ENCODE measurements around the gene HTRA3.
A peak's percentile ranks its signal among the peaks of the same experiment; 100 is the strongest.

Gene HTRA3

DNA sequence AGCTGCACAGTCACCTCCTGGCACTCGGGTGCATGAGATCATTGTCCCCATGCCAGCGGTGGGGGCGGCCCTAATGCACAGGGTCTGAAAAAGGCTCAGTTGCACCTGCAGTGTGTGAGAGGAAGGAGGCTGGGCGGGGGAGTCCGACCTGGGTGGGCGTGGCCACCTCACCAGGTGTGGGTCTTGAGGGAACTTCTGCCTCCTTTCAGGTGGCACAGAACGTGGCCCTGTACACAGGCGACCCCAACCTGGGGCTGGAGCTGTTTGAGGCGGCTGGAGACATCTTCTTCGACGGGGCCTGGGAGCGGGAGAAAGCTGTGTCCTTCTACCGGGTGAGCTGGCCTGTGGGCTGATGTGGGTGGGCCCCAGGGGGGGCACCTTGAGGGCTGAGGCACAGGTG, 34.3 kb upstream of the HTRA3 start:
- no peak for DNase-seq

DNA sequence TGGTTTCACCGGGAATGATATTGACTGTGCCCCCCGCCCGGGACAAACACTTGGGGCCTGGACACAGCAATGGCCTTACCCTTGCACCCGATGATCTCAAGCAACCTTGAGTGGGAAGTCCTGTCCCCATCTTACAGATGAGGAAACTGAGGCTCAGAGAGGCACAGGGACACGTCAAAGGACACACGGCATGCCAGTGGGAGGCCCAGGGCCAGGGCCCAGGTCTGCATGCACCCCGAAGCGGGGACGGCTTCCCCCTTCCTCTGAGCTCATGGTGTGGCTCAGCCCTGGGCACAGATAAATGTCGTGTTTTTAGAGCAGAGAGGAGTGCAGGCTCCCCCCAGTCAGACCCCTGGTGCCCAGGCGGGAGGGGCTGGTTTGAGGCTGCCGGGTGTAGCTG, 33.9 kb upstream of the HTRA3 start:
- DNase-seq: no peak

DNA sequence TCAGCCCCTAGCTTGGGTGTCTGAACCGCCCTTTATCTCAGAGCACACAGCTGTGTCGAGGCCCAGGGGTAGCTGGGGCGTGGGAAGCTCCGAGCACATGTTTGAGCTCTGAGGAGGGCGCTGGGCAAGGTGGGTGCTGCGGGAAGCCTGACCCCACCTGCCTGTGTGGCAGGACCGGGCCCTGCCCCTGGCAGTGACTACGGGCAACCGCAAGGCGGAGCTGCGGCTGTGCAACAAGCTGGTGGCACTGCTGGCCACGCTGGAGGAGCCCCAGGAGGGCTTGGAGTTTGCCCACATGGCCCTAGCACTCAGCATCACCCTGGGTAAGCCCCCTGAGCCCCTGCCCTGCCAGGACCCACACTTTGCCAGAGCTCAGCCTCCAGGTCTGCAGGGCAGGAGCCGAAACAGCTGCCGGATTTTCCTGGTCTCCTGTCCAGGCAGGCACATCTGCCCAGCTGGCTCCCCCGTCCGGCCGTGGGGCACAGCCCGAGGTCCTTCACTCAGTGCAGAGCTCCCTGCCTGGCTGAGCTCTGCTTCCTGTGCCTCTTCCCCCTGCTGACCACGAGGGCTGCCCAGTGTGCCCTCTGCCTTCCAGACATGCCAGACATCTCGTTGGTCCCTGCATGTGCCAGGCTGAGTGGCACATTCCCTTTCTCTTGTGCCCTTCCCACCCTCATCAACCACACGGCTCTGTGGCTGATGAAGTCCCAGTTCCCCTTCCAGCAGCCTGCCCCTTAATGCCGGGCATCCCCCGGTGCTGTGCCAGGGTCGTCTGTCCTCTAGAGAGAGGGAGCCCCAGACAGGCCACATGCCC, 33.2 kb upstream of the HTRA3 start:
- DNase-seq: no peak

DNA sequence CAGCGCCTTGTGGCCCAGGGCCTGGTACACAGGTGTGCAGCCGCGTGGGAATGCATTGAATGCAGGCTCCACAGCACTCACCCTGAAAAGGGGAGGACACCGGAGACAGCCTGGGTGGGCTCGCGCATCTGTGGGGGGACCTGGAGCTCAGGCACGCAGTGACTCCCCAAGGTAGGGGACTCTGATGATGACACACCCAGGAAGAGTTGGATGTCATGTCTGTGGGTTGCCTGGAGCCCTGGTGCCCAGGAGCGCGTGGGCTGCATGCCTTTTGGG, 32.7 kb upstream of the HTRA3 start:
- no peak for DNase-seq

DNA sequence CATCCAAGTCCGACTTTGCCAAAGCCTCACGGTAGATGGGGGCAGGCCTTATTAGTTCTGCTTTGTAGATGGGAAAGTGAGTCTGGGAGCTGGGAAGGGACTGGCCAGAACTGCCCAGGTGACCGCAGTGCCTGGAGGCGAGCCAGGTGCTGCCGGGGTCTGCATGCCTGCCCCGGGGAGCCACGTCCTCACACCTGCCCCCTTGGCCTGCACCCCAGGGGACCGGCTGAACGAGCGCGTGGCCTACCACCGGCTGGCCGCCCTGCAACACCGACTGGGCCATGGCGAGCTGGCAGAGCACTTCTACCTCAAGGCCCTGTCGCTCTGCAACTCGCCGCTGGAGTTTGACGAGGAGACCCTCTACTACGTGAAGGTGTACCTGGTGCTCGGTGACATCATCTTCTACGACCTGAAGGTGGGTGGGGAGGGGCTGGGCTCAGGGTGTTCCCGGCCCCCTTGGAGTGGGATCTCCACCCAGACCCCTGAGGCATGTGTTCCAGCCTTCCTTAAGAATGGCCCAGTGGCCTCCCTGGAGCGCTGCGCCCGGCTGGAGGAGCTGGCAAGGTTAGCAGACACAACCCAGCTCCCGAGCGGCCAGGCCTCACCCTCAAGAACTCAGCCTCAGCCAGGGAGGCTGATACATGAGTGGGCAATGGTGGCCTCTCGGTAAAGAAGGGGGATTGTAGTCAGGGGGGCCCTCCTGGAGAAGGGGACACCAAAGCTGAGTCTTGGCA, 32.1 kb upstream of the HTRA3 start:
- no peak for DNase-seq

DNA sequence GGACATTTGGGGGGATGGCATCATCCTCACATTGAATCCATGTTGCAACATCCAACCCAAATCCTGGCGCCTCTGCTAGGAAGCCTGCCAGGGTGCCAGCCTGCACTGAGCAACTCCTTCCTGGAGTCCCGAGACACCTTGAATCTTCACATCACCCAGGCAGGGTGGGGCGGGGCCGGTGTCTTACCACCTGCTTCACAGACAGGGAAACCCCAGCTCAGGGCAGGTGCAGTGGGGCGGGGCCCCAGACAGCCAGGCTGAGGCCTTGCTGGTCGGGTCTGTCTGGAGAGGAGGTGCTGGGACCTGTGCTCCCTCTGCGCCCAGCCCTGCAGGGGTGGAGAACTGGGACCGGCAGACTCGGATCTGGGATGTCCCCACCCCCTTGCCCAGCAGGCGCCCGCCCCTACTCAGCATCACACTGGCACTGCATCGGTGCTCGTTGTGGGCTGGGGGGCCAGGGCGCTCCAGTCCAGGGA, 31.5 kb upstream of the HTRA3 start:
- no peak for DNase-seq

DNA sequence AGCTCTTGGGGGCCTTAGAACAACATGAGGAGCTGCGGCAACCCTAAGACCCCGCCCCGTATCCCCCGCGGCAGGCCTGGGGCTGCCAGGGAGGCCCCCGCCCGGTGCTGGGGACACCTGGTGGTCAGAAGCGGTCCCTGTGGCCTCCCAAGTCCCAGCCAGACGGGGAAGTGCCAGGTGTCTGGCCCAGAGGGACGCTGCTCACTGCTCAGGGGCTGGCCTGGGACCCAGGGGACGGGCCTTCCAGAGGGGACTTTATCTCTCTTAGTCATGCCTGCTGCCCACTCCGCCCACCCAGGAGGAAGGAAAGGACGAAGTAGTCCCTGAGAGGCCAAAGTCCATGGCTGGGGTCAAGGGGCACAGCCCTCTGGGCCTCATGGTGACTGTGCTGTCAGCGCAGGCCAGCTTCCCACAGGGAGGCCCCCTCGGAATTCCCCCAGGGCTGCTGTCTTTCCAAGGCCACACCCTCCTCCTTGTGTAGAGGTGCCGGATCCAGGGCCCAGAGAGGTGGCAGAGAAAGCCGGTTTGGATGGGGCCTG, 31.0 kb upstream of the HTRA3 start:
- DNase-seq: peak; percentile 27 to 69

DNA sequence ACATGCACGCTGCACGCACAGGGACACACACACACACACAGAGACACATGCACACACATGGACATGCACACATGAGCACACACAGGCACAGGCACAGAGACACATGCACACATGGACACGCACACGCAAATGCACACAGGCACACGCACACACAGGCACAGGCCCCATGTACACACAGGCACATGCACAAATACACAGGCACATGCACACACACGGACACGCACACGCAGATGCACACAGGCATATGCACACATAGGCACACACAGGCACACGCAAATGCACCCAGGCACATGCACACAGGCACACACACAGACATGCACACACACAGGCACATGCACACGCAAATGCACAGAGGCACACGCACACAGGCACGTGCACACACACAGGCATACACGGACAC, 30.3 kb upstream of the HTRA3 start:
- no peak for DNase-seq

DNA sequence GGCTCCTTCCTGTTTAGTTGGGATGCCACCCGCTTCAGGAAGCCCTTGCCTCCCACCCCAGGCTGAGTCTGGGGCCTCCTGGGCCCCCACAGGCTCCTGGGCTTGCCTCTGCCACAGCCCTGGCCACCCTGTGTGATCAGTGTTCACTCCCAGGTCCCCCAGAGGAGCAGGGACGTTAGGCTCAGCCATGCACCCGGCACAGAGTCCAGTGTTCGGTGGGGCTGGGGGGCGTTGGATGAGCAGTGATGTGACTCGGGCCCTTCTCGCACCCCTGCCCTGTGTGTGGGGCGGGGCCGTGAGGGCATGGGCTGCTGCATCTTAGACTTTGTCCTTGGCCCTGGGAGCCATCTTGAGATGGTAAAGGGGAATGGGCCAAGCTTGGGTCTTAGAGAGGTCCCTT, 29.9 kb upstream of the HTRA3 start:
- DNase-seq: no peak

DNA sequence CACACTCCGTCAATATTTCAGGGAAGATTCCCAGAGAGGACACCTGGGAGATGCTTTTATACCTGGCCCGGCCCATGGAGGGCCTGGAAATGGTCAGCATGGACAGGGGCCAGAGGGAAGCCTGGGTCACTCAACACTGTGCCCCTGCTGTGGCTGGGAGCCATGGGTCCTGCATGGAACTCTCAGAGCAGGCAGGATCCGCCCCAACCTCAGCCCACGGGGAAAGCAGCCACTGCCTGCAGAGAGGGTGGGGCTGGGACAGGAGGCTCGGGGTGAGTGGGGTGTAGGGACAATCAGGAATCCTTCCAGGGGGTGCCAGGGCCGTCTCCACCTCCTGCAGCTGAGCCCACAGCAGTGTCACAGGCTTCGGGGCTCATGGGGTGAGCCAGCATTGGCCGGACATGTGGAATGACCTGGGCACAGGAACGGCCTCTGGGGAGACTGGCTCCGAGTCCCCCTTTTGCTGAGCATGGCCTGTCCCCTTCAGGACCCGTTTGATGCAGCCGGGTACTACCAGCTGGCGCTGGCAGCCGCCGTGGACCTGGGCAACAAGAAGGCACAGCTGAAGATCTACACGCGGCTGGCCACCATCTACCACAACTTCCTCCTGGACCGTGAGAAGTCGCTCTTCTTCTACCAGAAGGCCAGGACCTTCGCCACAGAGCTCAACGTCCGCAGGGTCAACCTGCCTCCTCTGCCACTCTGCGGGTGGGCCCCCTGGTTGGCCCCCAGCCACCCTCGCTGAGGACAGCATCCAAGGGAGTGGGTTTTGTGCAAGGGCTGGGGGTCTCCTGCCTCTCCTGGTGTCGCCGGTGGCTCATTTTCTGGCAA, 29.1 kb upstream of the HTRA3 start:
- peak; percentile 16 to 51 for DNase-seq

DNA sequence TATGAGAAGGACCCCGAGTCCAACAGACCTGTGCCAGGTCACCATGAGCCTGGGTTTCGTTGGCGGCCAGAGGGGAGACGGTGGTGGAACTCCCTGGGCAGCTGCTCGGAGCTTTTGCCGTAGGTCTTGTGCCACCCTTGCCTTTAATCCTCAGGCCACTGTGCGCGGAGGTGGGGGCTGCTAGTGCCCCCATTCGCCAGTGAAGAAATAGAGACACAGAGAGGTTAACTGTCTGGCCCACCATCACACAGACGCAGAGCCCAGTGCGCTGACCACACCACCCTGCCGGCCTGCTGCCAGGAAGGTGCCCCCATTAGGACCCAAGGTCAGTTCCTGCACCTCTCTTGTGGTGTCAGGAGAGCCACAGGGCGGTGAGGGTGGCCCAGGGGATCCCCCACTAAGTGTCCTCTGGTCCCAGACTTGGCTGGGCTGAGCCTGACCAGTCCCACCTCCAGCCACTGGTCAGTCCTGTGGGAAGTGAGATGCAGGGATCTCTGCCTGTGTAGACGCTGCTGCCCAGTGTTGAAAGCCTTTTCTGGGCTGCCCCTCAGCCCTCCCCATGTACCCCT, 28.3 kb upstream of the HTRA3 start:
- DNase-seq: no peak

DNA sequence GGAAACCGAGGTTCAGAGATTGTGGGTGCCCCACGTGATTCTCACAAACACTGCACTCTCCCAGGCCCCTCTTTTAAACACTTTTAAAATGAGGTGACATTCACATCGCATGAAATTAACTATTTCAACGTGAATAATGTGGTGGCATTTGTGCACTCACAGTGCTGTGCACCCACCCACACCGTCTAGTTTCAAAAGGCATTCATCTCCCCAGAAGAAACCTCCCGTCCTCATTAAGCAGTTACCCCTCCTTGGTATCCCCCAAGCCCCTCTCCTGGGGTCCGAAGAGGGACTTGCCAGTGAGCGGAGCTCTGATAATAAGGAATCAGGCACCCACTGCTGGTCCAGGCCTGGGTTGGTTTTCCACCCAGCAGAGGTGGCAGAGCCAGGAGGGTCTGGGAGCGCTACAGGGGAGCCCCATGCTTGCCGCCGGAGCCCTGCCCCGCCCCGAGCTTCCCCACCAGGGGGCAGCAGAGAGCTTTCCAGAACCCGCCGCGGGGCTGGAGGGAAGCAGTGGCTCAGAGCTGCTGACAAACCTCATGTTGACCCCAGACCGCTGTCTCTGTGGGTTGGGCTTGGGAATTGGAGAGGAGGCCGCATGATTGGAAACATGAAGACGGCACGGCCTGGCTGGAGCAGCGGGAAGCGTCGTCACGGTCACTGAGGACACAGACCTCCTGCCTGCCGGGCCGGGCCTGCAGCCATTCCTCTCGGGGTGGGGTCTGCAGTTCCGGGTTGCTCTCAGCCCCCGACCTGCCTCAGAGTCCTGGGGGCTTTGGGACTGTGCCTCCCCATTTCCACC, 27.5 kb upstream of the HTRA3 start:
- peak; percentile 73 to 76 for DNase-seq

DNA sequence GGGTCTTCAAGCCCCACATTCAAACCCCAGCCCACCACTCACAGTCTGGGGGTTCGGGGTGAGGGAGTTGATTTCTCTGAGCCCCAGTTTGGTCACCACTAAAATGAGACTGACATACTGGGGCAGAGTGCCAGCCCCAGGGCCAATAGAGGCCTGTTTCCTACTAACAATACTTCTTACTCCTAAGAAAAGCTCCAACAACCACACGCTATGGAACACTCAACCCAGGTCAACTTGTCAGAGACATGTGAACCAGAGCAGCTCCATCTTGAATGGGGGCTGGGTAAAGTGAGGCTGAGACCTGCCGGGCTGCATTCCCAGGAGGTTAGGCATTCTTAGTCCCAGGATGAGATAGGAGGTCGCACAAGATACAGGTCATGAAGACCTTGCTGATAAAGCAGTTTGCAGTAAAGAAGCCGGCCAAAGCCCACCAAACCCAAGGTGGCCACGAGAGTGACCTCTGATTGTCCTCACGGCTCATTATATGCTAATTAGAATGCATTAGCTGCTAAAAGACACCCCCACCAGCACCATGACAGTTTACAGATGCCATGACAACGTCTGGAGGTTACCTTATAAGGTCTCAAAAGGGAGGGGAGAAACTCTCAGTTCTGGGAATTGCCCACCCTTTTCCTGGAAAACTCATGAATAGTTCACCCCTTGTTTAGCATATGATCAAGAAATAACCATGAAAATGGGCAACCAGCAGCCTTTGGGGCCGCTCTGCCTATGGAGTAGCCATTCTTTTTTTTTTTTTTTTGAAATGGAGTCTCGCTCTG, 26.6 kb upstream of the HTRA3 start:
- no peak for DNase-seq

DNA sequence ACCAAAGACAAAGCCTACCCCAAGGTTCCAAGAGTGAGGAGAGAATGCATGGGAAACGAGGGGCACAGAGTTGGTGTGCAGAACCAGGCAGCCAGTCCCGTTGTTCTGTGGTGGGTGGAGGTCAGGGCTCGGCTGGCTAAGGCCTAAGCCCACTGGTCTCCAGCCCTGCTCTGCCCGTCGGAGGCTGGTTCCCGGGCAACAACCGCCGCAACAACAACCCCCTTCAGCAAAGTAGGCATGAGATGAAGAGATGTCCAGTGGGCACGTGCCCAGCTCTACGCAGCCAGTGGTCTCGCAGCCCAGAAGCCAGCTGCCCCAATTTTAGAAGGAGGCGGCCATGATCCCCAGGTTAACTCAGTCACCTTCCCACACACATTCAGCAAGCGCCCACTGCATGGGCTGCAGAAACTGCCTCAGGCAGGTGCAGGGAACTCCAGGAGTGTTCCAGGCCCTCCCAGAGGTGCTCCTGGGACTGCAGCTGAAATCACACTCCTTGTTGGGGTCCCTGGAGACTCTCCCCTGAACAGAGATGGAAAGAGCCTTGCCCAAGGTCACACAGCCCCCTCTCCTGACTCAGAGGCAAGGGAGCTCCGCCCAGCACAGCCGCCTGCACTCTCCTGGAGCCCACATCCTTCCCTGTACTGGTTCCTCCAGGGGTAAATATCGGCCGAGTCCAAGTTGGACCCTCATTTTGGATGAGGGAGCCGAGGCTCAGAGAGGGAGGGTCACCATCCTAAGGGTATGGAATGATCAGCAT, 25.4 kb upstream of the HTRA3 start:
- DNase-seq: no peak

DNA sequence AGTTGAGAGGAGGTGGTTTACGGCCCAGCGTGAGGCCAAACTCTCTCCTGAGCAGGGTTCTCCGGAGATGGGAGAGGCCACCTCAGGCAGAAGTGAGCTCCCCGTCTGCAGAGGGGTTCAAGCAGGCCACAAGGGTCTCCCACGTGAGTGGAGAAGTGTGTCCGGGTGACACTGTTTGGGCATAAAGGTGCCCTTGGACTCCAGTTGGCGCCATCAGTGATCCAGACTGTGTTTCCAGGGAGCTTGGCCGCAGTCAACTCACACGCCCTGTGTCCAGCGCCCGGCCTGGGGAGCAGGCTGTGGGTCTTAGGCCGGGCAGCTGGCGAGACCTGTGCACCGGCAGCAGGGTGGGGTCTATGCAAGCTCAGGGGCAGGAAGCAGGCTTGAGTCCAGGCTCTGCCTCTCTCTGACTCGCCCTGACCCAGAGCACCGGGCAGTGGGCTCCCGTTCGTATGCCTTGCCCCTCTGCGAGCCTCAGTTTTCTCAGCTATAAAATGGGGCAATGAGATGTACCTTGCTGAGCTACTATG, 24.6 kb upstream of the HTRA3 start:
- no peak for DNase-seq

DNA sequence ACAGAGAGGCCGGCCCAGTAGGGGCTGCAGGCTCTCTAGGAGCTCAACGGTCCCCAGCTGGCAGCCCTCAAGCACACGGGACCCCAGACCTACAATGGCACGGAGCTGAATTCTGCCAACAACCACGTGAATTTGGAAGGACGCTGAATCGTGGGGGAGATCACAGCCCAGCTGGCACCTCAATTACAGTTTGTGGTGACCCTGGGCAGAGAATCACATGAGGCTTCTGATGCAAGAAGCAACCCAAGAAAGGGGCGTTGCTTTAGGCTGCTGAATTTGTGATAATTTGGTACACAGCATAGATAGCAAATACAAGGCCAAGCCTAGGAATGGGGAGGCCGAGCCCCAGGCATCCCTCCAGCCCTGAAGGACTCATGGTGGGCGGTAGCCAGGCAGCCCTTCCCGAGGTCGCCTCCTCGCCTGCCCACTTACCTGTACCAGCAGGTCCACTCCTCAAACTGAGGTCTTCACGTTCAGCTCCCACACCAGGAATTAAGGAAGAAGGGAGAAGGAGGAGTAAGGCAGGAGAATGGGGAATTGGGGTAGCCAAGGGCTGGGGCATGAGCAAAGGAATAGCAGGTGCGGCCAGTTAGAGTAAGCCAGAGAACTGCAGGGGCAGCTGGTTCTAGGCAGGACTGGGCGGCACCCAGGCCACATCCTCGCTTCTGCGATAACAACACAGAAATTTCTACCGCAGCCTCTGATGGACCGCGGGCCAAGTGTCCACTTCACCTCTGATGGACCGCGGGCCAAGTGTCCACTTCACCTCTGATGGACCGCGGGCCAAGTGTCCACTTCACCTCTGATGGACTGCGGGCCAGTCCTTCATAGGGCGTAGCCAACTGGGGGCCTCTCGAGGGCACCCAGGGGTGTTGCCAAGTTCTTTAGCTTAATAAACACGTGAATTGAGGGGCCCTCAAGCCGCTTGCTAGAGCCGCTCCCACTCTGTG, 23.4 kb upstream of the HTRA3 start:
- DNase-seq: peak; percentile 30 to 38

DNA sequence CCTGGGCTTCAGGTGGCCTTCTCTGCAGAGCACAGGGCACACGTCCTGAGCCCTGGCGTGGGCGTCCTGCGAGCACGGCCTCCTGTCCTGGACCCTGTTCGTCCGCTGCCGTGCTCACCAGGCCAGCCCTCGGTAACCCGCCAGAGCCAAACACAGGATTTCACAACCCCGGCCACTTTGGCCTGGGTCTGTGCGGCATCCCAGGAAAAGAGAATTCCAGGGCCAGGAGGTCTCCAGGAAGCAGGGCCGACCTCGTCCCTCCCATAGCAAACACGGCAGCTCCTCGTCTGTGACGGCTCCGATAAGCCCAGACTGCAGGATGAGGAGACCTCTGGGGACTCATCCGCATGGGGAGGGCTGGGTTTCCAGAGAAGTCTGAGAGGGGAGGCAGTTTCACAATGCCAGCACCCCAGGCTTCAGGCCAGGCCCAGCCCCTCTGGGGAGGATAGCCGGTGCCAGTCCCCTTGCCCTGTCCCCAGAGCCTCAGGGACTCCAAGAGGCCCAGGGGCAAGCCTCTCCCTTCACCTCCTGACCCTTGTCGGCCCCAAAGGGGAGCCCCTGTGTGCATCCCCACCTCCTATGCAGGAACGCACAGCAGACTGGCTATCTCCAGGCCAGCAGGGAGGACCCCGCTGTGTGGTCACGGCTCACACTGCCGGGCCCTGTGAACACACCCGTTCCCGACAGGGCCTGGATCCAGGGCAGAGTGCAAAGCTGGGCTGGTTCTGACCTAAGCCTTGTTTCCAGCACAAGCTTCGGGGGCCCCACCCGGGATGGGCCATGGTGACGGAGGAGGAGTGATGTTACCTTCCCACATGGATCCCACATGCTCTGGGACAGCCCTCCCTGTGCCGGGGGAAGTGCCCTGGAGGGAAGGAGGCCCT, 22.3 kb upstream of the HTRA3 start:
- DNase-seq: no peak

DNA sequence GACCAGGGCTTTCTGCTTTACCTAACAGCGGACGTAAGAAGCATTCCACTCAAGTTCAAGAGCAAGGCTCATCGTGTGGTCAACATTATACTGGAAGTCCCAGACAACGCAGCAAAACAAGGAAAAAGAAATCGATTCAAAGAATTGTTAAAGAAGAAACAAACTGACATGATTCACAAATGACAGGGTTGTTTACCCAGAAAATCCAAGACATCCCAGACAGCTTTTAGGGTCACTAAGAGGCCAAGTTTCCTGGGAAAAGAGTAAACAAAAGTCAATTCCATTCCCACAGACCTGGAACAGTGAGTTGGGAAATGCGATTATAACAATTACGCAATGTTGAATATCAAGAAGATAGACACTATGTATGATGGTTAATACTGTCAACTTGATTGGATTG, 21.5 kb upstream of the HTRA3 start:
- DNase-seq: no peak
